Ishikawa (cell line): ENCODE data around the gene NEUROG3.

ENCODE experiments used
- CEBPB ChIP-seq: IDR thresholded peaks from 2 replicates; pipeline ENCODE4 v1.6.1; 2012
- CREB1 ChIP-seq: IDR thresholded peaks from 2 replicates; pipeline ENCODE4 v1.6.1; 2012; ENCODE audit warnings: low read depth
- EGR1 ChIP-seq: IDR thresholded peaks from 2 replicates; pipeline ENCODE4 v1.6.1; 2012
- EP300 ChIP-seq: IDR thresholded peaks from 2 replicates; pipeline ENCODE4 v1.6.1; 2012; ENCODE audit warnings: borderline replicate concordance
- FOXM1 ChIP-seq: IDR thresholded peaks from 2 replicates; pipeline ENCODE4 v1.6.1; 2012; ENCODE audit warnings: low read depth, borderline replicate concordance
- NFIC ChIP-seq: IDR thresholded peaks from 2 replicates; pipeline ENCODE4 v1.6.1; 2012
- RAD21 ChIP-seq: IDR thresholded peaks from 2 replicates; pipeline ENCODE4 v1.6.1; 2012; ENCODE audit warnings: low read depth
- REST ChIP-seq: IDR thresholded peaks from 2 replicates; pipeline ENCODE4 v1.6.1; 2012; ENCODE audit warnings: low read depth, mild to moderate bottlenecking
- TAF1 ChIP-seq: IDR thresholded peaks from 2 replicates; pipeline ENCODE4 v1.6.1; 2012; ENCODE audit warnings: low read depth, mild to moderate bottlenecking
- TCF12 ChIP-seq: IDR thresholded peaks from 2 replicates; pipeline ENCODE4 v1.6.1; 2012; ENCODE audit warnings: low read depth
- TEAD4 ChIP-seq: IDR thresholded peaks from 2 replicates; pipeline ENCODE4 v1.6.1; 2012
- YY1 ChIP-seq: IDR thresholded peaks from 2 replicates; pipeline ENCODE4 v1.6.1; 2012; ENCODE audit warnings: low read depth
- ZBTB7A ChIP-seq: IDR thresholded peaks from 2 replicates; pipeline ENCODE4 v1.6.1; 2012; ENCODE audit warnings: low read depth
- TF ChIP-seq, protein P1 (sequence below): IDR thresholded peaks from 2 replicates; pipeline ENCODE4 v1.6.1; 2012

DNA sequence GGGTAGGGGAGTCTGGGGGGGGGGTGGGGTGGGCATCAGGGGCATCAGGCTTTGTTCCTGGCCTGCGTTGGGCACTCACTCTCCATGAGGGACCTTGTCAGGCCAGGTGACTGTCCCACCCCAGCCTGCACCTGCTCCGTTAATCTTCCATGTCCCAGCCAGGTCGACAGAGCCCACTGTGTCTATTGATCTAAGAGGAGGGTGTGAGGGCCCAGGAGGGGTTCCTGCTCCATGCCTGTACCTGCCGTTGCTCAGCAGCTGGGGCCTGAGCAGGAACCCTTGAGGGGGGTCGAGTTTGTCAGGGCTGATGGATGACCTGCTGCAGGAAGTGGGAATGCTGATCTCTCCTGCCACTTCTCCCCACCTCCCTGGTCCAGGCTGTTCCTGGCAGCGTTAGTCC lies 18.6 kb downstream of the NEUROG3 start:
- no peak for TF ChIP-seq CEBPB
- TF ChIP-seq NFIC: no peak
- TF ChIP-seq EP300: no peak
- TF ChIP-seq TEAD4: no peak
- no peak for TF ChIP-seq RAD21
- TF ChIP-seq REST: no peak
- no peak for TF ChIP-seq CREB1
- no peak for TF ChIP-seq EGR1
- no peak for TF ChIP-seq ZBTB7A
- TF ChIP-seq TCF12: no peak
- TF ChIP-seq, protein P1, sequence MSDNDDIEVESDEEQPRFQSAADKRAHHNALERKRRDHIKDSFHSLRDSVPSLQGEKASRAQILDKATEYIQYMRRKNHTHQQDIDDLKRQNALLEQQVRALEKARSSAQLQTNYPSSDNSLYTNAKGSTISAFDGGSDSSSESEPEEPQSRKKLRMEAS: no peak
- TF ChIP-seq FOXM1: no peak
- no peak for TF ChIP-seq YY1
- TF ChIP-seq TAF1: no peak
